ENCODE data around the gene GAB2. TPM values are rescaled to one million over a fixed set of nuclear protein-coding genes. Genes with fewer than 3 reads are reported as not detected.

GAB2 gene
- total RNA-seq, 1 experiment from 2014 or later: 3.3 TPM

- Histone ChIP-seq H4K5ac (ENCODE audit: insufficient read length, low read depth, low read length) (no peak overlapping the region), H3K56ac (ENCODE audit: insufficient read length, low read depth, low read length) (no peak overlapping the region), H2BK5ac (ENCODE audit: insufficient read length, low read length) (no peak overlapping the region), H3K9ac (ENCODE audit: extremely low read depth, insufficient read length, low read length) (no peak overlapping the region), H3K4me1 (ENCODE audit: insufficient read depth, low read length) (no peaks in the 10 kb centered on the region), H3K23ac (ENCODE audit: insufficient read length, low read depth, low read length) (no peak overlapping the region), H3K14ac (ENCODE audit: insufficient read depth, low read length) (no peak overlapping the region), H3K27ac (ENCODE audit: insufficient read length, low read depth, low read length) (no peak overlapping the region), H4K20me1 (ENCODE audit: control insufficient read depth, insufficient read depth, insufficient read length) (no peaks in the 10 kb centered on the region), H3K4ac (ENCODE audit: low read depth, low read length) (no peak overlapping the region), H3K9me3 (ENCODE audit: control insufficient read depth, low read depth, low read length) (no peaks in the 10 kb centered on the region), H2AK5ac (ENCODE audit: insufficient read length, low read length) (no peak overlapping the region), H2BK15ac (ENCODE audit: low read depth, low read length) (no peak overlapping the region), H3K79me2 (ENCODE audit: insufficient read depth, low read length) (no peaks in the 10 kb centered on the region), H3K23me2 (ENCODE audit: insufficient read length, low read depth, low read length, poor library complexity, severe bottlenecking) (peaks cover 7% of the 10 kb centered on the region), H3K27me3 (ENCODE audit: insufficient read depth, low read length) (no peaks in the 10 kb centered on the region; the same call in 1 of the 2 replicates), H2BK120ac (ENCODE audit: low read depth, low read length, poor library complexity, severe bottlenecking) (no peak overlapping the region), H3T11ph (ENCODE audit: low read length) (no peak overlapping the region), H3K18ac (ENCODE audit: insufficient read length, low read depth, low read length) (no peak overlapping the region), H3K79me1 (ENCODE audit: insufficient read depth, low read depth, low read length, poor library complexity, severe bottlenecking) (no peaks in the 10 kb centered on the region), H3K4me2 (ENCODE audit: insufficient read depth, insufficient read length, low read length) (no peak overlapping the region), H2AFZ (ENCODE audit: low read length) (no peak overlapping the region), H2BK12ac (ENCODE audit: insufficient read length, low read depth, low read length) (no peak overlapping the region), H4K8ac (replicated peaks; ENCODE audit: insufficient read length, low read depth, low read length) (no peak overlapping the region), H2BK20ac (ENCODE audit: low read depth, low read length, poor library complexity, severe bottlenecking) (no peak overlapping the region), H4K91ac (ENCODE audit: insufficient read length, low read depth, low read length) (no peak overlapping the region)
- whole genome bisulfite sequencing (ENCODE audit: extremely low coverage, insufficient read length, low lambda C conversion rate): no CpG with 5 or more reads among the region's 3 CpGs
- peak overlapping the region; percentile 12 to 94; a peak in 3 of 5 replicates for H3K4me3 Mint-ChIP-seq
- no peak for TF ChIP-seq CTCF (conservative IDR thresholded peaks at IDR 0.05)
- H3K9me3 Mint-ChIP-seq: no peaks in the 10 kb centered on the region; a peak in 1 of 5 replicates
- peaks cover 7% of the 10 kb centered on the region for H3K27me3 Mint-ChIP-seq (ENCODE audit: low read depth)
- H3K36me3 Mint-ChIP-seq (ENCODE audit: insufficient read depth in 1 of 3, low read depth in 3 of 3): no peaks in the 10 kb centered on the region
- DNase-seq: no peak
- H3K27ac Mint-ChIP-seq: no peak overlapping the region
- peaks cover 21 to 26% of the 10 kb centered on the region in 2 experiments for H3K4me1 Mint-ChIP-seq
Observed at GRCh38 chr11:78190374-78190773, 227.2 kb downstream of the GAB2 start.

All from H9 (cell line).